Type B pancreatic cell (in vitro differentiated cells): Measurements from ENCODE around the gene SETSIP. TPM values are rescaled to one million over a fixed set of nuclear protein-coding genes. Genes with fewer than 3 reads are reported as not detected.

Experiments
- total RNA-seq: library from RNA; stranded (reverse); gene quantifications from 2 replicates; pipeline ENCODE4 v1.2.1, GENCODE V29; 2021; ENCODE audit warnings: low replicate concordance

SETSIP gene
- total RNA-seq, 1 donor from 2014 or later = not detected

Other genes starting within 250 kb of the SETSIP start
- gene TGFBR3, start 189.3 kb downstream of the SETSIP start, total RNA-seq = 22.2 and 33.5 TPM in 2 replicates
- gene BRDT, start 126.0 kb downstream of the SETSIP start, total RNA-seq = not detected in 2 replicates
- 0.63 and 0.64 TPM in 2 replicates for gene EPHX4, start 45.4 kb downstream of the SETSIP start, total RNA-seq
- 2.6 and 4.8 TPM in 2 replicates for gene BTBD8, start 4.9 kb upstream of the SETSIP start, total RNA-seq
- not detected in 2 replicates for gene C1orf146, start 142.5 kb upstream of the SETSIP start, total RNA-seq
- 11.1 and 19.9 TPM in 2 replicates for gene GLMN, start 223.6 kb upstream of the SETSIP start, total RNA-seq
- gene RPAP2, start 223.6 kb upstream of the SETSIP start, total RNA-seq = 31.9 and 42.3 TPM in 2 replicates